Neural cell (in vitro differentiated cells): ENCODE measurements around the gene UBXN10. TPM values are rescaled to one million over a fixed set of nuclear protein-coding genes. Genes with fewer than 3 reads are reported as not detected.

Experiments
- H2AFZ ChIP-seq: fragments of 200-600, 300-800 bp; sonication (generic), shearing (Covaris generic); 2 replicates; pipeline ENCODE4 v1.6.0; 2014; ENCODE audit warnings: low read depth, mild to moderate bottlenecking, antibody characterized with exemption, low read length, moderate library complexity
- H3F3A ChIP-seq: fragments of 200-600 bp; shearing (Covaris generic); 2 replicates; pipeline ENCODE4 v1.6.1; 2016; ENCODE audit warnings: mild to moderate bottlenecking, moderate library complexity, mixed read lengths, antibody characterized with exemption, low read length; ENCODE audit not compliant: insufficient read depth, poor library complexity, severe bottlenecking
- H3K27ac ChIP-seq: fragments of 200-600, 300-800 bp; sonication (generic), shearing (Covaris generic); 2 replicates; pipeline ENCODE4 v1.5.1; 2014; ENCODE audit warnings: mild to moderate bottlenecking, low read length, moderate library complexity
- H3K27me3 ChIP-seq: fragments of 300-800, 200-600 bp; sonication (generic), shearing (Covaris generic); 2 replicates; pipeline ENCODE4 v1.6.0; 2014; ENCODE audit warnings: mild to moderate bottlenecking, low read depth, low read length, moderate library complexity; ENCODE audit not compliant: insufficient read depth
- H3K36me3 ChIP-seq: fragments of 300-800, 200-600 bp; sonication (generic), shearing (Covaris generic); 2 replicates; pipeline ENCODE4 v1.5.1; 2014; ENCODE audit warnings: mild to moderate bottlenecking, antibody characterized with exemption, low read length, moderate library complexity; ENCODE audit not compliant: insufficient read depth
- H3K4me2 ChIP-seq: fragments of 300-800, 200-600 bp; sonication (generic), shearing (Covaris generic); 2 replicates; pipeline ENCODE4 v1.6.0; 2014; ENCODE audit warnings: mild to moderate bottlenecking, low read length
- H3K4me3 ChIP-seq: fragments of 300-800, 200-600 bp; sonication (generic), shearing (Covaris generic); 2 replicates; pipeline ENCODE4 v1.5.1; 2014; ENCODE audit warnings: mild to moderate bottlenecking, low read length, moderate library complexity
- H3K79me2 ChIP-seq: fragments of 200-600 bp; shearing (Covaris generic); replicated peaks from 2 replicates; pipeline ENCODE4 v1.6.0; 2014; ENCODE audit warnings: mild to moderate bottlenecking, low read length, moderate library complexity; ENCODE audit not compliant: insufficient read depth
- H3K9ac ChIP-seq: fragments of 300-800, 200-600 bp; sonication (generic), shearing (Covaris generic); 2 replicates; pipeline ENCODE4 v1.6.1; 2016; ENCODE audit warnings: mild to moderate bottlenecking, low read length, mixed read lengths
- H3K9me2 ChIP-seq: fragments of 200-600 bp; shearing (Covaris generic); 2 replicates; pipeline ENCODE4 v1.6.1; 2016; ENCODE audit warnings: mild to moderate bottlenecking, low read length, mixed read lengths; ENCODE audit not compliant: insufficient read depth
- H3K9me3 ChIP-seq: fragments of 200-600, 300-800 bp; sonication (generic), shearing (Covaris generic); 2 replicates; pipeline ENCODE4 v1.6.1; 2016; ENCODE audit warnings: mild to moderate bottlenecking, mixed run types, low read length, moderate library complexity, mixed read lengths
- H4K20me1 ChIP-seq: fragments of 200-600 bp; shearing (Covaris generic); 2 replicates; pipeline ENCODE4 v1.6.1; 2016; ENCODE audit warnings: mild to moderate bottlenecking, mixed run types; ENCODE audit not compliant: insufficient read depth
- EP300 ChIP-seq: fragments of 450-650 bp; conservative IDR thresholded peaks from 2 replicates; pipeline ENCODE4 v1.6.1; 2014; ENCODE audit warnings: antibody characterized with exemption, mild to moderate bottlenecking, moderate library complexity; ENCODE audit not compliant: poor library complexity, severe bottlenecking
- EZH2 ChIP-seq: fragments of 200-600, 300-800 bp; shearing (Covaris generic), sonication (generic); IDR thresholded peaks from 2 replicates; pipeline ENCODE4 v1.6.1; 2014; ENCODE audit warnings: antibody characterized with exemption, low read length, borderline replicate concordance, mild to moderate bottlenecking; ENCODE audit not compliant: insufficient read depth, poor library complexity, severe bottlenecking
- MXI1 ChIP-seq: fragments of 450-650 bp; conservative IDR thresholded peaks from 2 replicates; pipeline ENCODE4 v1.6.1; 2014; ENCODE audit warnings: antibody characterized with exemption, mild to moderate bottlenecking; ENCODE audit not compliant: poor library complexity, severe bottlenecking
- POLR2AphosphoS5 ChIP-seq: IDR thresholded peaks from 2 replicates; pipeline ENCODE4 v1.6.1; 2012
- RAD21 ChIP-seq: fragments of 450-650 bp; conservative IDR thresholded peaks from 2 replicates; pipeline ENCODE4 v1.6.1; 2014; ENCODE audit warnings: antibody characterized with exemption, mild to moderate bottlenecking, moderate library complexity
- TAF1 ChIP-seq: IDR thresholded peaks from 2 replicates; pipeline ENCODE4 v1.6.1; 2012; ENCODE audit warnings: low read depth
- polyA plus RNA-seq: library from polyadenylated mRNA; depleted of rRNA; stranded (reverse); fragments of >200 nt; gene quantifications from 2 replicates; pipeline ENCODE4 v1.2.3, GENCODE V29; 2014
- TF ChIP-seq, protein P1 (sequence below): IDR thresholded peaks from 2 replicates; pipeline ENCODE4 v1.6.1; 2012; ENCODE audit warnings: borderline replicate concordance
- TF ChIP-seq, protein P2 (sequence below): fragments of 450-650 bp; IDR thresholded peaks from 2 replicates; pipeline ENCODE4 v1.5.1; 2014; ENCODE audit warnings: antibody characterized with exemption, mild to moderate bottlenecking, moderate library complexity; ENCODE audit not compliant: poor library complexity, severe bottlenecking

UBXN10 gene
- polyA plus RNA-seq, 1 donor from 2014 or later, result 0.64 TPM

DNA sequence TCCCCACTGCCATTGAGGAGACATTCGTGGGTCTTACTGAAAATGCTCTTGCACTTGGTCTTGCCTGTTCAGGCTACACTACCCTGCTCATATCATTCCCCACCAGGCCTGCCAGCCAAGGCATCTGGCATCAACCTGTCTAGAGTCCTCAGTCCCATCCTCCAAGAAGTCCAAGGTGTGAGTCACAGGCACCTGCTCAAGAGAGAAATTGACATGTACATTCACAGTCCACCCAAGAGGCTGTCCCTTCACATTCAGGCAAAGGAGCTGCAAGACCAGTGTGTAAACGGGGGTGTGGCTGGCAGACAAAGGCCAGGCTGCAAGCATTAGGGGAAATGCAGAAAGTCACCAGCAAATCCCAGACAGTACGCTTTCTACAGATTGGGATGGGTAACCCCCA is 13.5 kb downstream of the UBXN10 start:
- Histone ChIP-seq H3K4me3 (no peak overlapping the region), H3K36me3 (no peaks in the 10 kb centered on the region), H3K9ac (no peak overlapping the region), H3K27ac (no peak overlapping the region), H3K9me2 (no peaks in the 10 kb centered on the region), H3K4me2 (no peak overlapping the region), H3K79me2 (no peaks in the 10 kb centered on the region), H3F3A (no peaks in the 10 kb centered on the region), H4K20me1 (no peaks in the 10 kb centered on the region), H3K27me3 (no peaks in the 10 kb centered on the region), H2AFZ (no peak overlapping the region), H3K9me3 (no peaks in the 10 kb centered on the region)
- TF ChIP-seq EZH2, result no peak
- TF ChIP-seq, protein P1, sequence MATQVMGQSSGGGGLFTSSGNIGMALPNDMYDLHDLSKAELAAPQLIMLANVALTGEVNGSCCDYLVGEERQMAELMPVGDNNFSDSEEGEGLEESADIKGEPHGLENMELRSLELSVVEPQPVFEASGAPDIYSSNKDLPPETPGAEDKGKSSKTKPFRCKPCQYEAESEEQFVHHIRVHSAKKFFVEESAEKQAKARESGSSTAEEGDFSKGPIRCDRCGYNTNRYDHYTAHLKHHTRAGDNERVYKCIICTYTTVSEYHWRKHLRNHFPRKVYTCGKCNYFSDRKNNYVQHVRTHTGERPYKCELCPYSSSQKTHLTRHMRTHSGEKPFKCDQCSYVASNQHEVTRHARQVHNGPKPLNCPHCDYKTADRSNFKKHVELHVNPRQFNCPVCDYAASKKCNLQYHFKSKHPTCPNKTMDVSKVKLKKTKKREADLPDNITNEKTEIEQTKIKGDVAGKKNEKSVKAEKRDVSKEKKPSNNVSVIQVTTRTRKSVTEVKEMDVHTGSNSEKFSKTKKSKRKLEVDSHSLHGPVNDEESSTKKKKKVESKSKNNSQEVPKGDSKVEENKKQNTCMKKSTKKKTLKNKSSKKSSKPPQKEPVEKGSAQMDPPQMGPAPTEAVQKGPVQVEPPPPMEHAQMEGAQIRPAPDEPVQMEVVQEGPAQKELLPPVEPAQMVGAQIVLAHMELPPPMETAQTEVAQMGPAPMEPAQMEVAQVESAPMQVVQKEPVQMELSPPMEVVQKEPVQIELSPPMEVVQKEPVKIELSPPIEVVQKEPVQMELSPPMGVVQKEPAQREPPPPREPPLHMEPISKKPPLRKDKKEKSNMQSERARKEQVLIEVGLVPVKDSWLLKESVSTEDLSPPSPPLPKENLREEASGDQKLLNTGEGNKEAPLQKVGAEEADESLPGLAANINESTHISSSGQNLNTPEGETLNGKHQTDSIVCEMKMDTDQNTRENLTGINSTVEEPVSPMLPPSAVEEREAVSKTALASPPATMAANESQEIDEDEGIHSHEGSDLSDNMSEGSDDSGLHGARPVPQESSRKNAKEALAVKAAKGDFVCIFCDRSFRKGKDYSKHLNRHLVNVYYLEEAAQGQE, result no peak
- TF ChIP-seq TAF1, result no peak
- no peak for TF ChIP-seq RAD21
- TF ChIP-seq EP300, result no peak
- TF ChIP-seq, protein P2, sequence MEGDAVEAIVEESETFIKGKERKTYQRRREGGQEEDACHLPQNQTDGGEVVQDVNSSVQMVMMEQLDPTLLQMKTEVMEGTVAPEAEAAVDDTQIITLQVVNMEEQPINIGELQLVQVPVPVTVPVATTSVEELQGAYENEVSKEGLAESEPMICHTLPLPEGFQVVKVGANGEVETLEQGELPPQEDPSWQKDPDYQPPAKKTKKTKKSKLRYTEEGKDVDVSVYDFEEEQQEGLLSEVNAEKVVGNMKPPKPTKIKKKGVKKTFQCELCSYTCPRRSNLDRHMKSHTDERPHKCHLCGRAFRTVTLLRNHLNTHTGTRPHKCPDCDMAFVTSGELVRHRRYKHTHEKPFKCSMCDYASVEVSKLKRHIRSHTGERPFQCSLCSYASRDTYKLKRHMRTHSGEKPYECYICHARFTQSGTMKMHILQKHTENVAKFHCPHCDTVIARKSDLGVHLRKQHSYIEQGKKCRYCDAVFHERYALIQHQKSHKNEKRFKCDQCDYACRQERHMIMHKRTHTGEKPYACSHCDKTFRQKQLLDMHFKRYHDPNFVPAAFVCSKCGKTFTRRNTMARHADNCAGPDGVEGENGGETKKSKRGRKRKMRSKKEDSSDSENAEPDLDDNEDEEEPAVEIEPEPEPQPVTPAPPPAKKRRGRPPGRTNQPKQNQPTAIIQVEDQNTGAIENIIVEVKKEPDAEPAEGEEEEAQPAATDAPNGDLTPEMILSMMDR, result no peak
- TF ChIP-seq POLR2AphosphoS5, result no peak
- TF ChIP-seq MXI1, result no peak

DNA sequence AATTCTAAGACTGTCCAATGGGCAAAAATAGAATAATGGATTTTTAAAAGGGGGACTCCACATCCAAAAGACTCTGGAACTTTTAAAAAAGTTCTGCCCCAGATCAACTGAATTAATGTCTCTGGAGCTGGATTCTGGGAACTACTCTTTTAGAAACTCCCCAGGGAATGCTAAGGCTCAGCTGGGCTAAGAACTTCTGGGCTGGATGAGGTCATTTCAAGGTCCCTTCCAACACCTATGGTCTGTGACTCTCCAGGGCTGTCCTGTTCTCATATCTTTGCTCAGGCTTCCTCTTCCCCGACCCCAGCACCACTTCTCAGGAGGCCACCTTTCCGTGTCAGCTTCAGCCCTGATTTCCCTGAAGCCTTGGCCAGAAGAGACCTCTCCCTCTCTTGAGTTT is 13.9 kb downstream of the UBXN10 start:
- no peak overlapping the region for H3K27ac ChIP-seq

More for the DNA sequence above, 13.9 kb downstream of the UBXN10 start:
- Histone ChIP-seq H3K9me2 (no peaks in the 10 kb centered on the region), H3K79me2 (no peaks in the 10 kb centered on the region), H3F3A (no peaks in the 10 kb centered on the region), H3K4me2 (no peak overlapping the region), H3K9ac (no peak overlapping the region), H3K36me3 (no peaks in the 10 kb centered on the region), H3K4me3 (no peak overlapping the region), H2AFZ (no peak overlapping the region), H3K9me3 (no peaks in the 10 kb centered on the region), H3K27me3 (no peaks in the 10 kb centered on the region), H4K20me1 (no peaks in the 10 kb centered on the region)
- TF ChIP-seq, protein P1, result no peak
- TF ChIP-seq POLR2AphosphoS5, result no peak
- no peak for TF ChIP-seq EP300
- no peak for TF ChIP-seq EZH2
